Progenitor cell of endocrine pancreas (in vitro differentiated cells): ENCODE results near the gene PRMT2. TPM values are rescaled to one million over a fixed set of nuclear protein-coding genes. Genes with fewer than 3 reads are reported as not detected.
A peak's percentile ranks its signal among the peaks of the same experiment; 100 is the strongest.
"Not testable (repeated sequence)": the region's sequence is repeated elsewhere in the genome, so short reads cannot be mapped to it uniquely, and the experiment has no call there.

Source experiments
- DNase-seq: peaks from one replicate; pipeline ENCODE4 v3.0.0; 2021; ENCODE audit warnings: low spot score; ENCODE audit not compliant: unreplicated experiment
- H3K27ac Mint-ChIP-seq: 2 replicates; pipeline ENCODE4 v1.8.0; 2021; ENCODE audit warnings: mild to moderate bottlenecking, moderate library complexity, mixed read lengths
- H3K27me3 Mint-ChIP-seq: 2 replicates; pipeline ENCODE4 v1.8.0; 2021; ENCODE audit warnings: mixed read lengths
- H3K36me3 Mint-ChIP-seq: 2 replicates; pipeline ENCODE4 v1.8.0; 2022; ENCODE audit warnings: mixed read lengths; ENCODE audit not compliant: insufficient read depth
- H3K4me1 Mint-ChIP-seq: 2 replicates; pipeline ENCODE4 v1.8.0; 2021; ENCODE audit warnings: low read depth, mixed read lengths
- H3K4me3 Mint-ChIP-seq: 2 replicates; pipeline ENCODE4 v1.8.0; 2021; ENCODE audit warnings: low read depth, mild to moderate bottlenecking, moderate library complexity, mixed read lengths
- H3K9me3 Mint-ChIP-seq: 2 replicates; pipeline ENCODE4 v1.8.0; 2021; ENCODE audit warnings: low read depth, mixed read lengths
- total RNA-seq: library from RNA; stranded (reverse); gene quantifications from 2 replicates; pipeline ENCODE4 v1.2.1, GENCODE V29; 2021
- TF ChIP-seq, protein P1 (sequence below): fragments of 200-600 bp; sonication (generic); IDR thresholded peaks from one replicate; pipeline ENCODE4 v1.5.0; 2021; ENCODE audit warnings: antibody characterized with exemption, mild to moderate bottlenecking; ENCODE audit not compliant: unreplicated experiment

PRMT2 gene
- total RNA-seq, 1 donor from 2014 or later = 94.1 TPM

DNA sequence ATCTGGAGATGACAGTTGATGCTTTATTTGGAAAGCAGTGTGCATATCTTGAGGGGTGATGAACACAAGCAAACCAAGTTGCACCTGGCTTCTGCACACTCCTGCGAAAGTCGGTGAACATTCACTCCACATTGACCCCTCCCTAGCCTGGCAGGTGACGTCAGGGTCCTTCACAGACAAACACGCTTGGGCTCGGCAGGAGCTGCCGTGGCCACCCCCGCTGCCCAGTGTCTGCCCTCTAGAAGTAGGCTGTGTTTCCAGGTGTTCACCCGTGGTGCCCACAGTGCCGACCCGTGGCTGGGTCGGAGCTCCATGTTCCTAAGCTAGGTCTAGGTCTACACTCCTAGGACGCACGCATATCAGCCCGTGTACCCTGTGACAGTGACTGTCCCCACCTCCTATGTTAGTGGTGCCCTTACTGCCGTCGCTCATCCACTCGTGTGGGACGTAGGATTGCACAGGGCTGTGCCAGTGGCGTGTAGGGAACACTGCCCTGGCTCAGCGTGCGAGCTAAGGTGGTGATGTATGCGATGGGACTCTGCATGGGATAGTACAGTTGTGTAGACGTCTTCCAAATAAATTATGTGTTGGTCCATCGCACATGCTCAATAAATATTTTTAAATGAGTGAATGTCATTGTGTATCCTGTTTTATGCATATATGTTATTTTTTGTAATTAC lies 29.0 kb downstream of the PRMT2 start:
- TF ChIP-seq, protein P1, sequence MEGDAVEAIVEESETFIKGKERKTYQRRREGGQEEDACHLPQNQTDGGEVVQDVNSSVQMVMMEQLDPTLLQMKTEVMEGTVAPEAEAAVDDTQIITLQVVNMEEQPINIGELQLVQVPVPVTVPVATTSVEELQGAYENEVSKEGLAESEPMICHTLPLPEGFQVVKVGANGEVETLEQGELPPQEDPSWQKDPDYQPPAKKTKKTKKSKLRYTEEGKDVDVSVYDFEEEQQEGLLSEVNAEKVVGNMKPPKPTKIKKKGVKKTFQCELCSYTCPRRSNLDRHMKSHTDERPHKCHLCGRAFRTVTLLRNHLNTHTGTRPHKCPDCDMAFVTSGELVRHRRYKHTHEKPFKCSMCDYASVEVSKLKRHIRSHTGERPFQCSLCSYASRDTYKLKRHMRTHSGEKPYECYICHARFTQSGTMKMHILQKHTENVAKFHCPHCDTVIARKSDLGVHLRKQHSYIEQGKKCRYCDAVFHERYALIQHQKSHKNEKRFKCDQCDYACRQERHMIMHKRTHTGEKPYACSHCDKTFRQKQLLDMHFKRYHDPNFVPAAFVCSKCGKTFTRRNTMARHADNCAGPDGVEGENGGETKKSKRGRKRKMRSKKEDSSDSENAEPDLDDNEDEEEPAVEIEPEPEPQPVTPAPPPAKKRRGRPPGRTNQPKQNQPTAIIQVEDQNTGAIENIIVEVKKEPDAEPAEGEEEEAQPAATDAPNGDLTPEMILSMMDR = no peak
- H3K9me3 Mint-ChIP-seq = no peaks in the 10 kb centered on the region
- H3K36me3 Mint-ChIP-seq = peaks cover 16% of the 10 kb centered on the region
- H3K4me1 Mint-ChIP-seq = peaks cover 2% of the 10 kb centered on the region
- H3K4me3 Mint-ChIP-seq = no peak overlapping the region
- no peak for DNase-seq
- H3K27ac Mint-ChIP-seq = no peak overlapping the region
- H3K27me3 Mint-ChIP-seq = peaks cover 7% of the 10 kb centered on the region

DNA sequence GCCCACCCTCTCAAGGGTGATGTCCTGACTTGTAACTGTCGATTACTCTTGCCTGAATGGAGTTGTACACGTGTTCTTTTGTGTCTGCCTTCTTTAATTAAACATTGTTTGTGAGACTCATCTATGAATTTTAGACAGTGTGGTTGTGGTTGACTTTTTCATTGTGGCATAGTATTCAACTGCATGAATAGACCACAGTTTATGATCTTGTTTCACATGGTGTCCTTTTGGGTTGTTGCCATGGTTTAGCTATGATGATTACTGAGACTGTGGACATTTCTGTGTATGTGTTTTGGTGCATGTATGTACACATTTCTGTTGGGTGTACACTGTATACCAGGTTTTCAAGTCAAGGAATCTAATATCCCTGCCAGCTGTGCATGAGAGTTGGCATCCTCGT lies 30.1 kb downstream of the PRMT2 start:
- TF ChIP-seq, protein P1 = no peak
- no peak for DNase-seq
- no peaks in the 10 kb centered on the region for H3K9me3 Mint-ChIP-seq
- peaks cover 18% of the 10 kb centered on the region for H3K27me3 Mint-ChIP-seq
- H3K36me3 Mint-ChIP-seq = peaks cover 15% of the 10 kb centered on the region
- no peak overlapping the region for H3K27ac Mint-ChIP-seq
- peaks cover 2% of the 10 kb centered on the region for H3K4me1 Mint-ChIP-seq
- no peak overlapping the region for H3K4me3 Mint-ChIP-seq

DNA sequence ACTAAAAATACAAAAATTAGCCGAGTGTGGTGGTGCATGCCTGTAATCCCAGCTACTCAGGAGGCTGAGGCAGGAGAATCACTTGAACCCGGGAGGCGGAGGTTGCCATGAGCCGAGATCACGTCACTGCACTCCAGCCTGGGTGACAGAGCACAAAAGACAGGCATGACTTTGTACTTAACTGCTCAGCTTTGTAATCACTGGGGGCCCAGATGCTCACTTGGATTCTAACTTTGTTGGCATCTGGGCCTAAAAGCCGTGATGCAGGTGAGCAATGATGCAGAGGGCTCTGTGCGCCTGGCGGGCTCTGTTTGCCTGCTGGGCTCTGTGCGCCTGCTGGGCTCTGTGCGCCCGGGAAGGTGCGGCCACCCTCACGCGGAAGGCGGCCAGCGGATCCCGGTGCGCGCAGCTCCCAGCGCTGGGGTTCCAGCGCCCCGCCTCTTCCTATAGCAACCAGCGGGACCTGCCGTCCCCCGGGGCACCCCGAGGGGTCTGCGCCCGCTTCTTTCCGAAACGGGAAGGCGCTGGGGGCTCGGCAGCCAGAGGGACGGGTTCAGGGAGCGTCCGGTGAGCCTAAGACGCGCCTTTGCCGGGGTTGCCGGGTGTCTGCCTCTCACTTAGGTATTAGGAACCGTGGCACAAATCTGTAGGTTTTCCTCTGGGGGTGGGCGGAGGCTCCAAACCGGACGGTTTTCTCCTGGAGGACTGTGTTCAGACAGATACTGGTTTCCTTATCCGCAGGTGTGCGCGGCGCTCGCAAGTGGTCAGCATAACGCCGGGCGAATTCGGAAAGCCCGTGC lies 31.7 kb downstream of the PRMT2 start:
- peaks cover 11% of the 10 kb centered on the region for H3K36me3 Mint-ChIP-seq
- H3K27ac Mint-ChIP-seq = no peak overlapping the region
- DNase-seq = no peak
- H3K9me3 Mint-ChIP-seq = no peaks in the 10 kb centered on the region
- peak overlapping the region; percentile 75 for H3K4me3 Mint-ChIP-seq
- peaks cover 32% of the 10 kb centered on the region for H3K27me3 Mint-ChIP-seq
- TF ChIP-seq, protein P1 = no peak
- peaks cover 2% of the 10 kb centered on the region for H3K4me1 Mint-ChIP-seq

DNA sequence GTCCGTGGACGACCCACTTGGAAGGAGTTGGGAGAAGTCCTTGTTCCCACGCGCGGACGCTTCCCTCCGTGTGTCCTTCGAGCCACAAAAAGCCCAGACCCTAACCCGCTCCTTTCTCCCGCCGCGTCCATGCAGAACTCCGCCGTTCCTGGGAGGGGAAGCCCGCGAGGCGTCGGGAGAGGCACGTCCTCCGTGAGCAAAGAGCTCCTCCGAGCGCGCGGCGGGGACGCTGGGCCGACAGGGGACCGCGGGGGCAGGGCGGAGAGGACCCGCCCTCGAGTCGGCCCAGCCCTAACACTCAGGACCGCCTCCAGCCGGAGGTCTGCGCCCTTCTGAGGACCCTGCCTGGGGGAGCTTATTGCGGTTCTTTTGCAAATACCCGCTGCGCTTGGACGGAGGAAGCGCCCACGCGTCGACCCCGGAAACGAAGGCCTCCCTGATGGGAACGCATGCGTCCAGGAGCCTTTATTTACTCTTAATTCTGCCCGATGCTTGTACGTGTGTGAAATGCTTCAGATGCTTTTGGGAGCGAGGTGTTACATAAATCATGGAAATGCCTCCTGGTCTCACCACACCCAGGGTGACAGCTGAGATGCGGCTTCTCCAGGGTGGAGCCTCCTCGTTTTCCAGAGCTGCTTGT lies 32.4 kb downstream of the PRMT2 start:
- Mint-ChIP-seq H3K4me3 (peak overlapping the region; percentile 75), H3K27me3 (peaks cover 32% of the 10 kb centered on the region), H3K9me3 (no peaks in the 10 kb centered on the region), H3K4me1 (peaks cover 2% of the 10 kb centered on the region), H3K27ac (no peak overlapping the region), H3K36me3 (peaks cover 10% of the 10 kb centered on the region)
- DNase-seq = no peak
- TF ChIP-seq, protein P1 = no peak

DNA sequence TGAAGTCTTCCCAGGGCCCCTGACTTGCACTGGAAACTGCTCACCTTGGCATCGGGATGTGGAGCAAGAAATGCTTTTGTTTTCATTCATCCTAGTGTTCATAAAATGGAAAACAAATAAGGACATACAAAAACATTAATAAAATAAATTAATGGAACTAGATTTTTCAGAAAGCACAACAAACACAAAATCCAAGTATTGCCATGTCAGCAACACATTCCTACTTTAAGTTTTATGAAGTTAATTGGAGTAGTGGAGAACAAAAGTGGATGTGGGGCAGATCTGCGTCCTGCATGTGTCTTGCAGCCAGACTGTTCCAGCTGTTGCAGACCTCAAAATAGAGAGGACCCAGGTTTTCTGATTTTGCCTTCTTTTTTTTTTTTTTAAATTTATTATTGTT lies 32.9 kb downstream of the PRMT2 start:
- no peaks in the 10 kb centered on the region for H3K9me3 Mint-ChIP-seq
- H3K4me1 Mint-ChIP-seq = peaks cover 2% of the 10 kb centered on the region
- peaks cover 8% of the 10 kb centered on the region for H3K36me3 Mint-ChIP-seq
- TF ChIP-seq, protein P1 = no peak
- DNase-seq = no peak
- peaks cover 34% of the 10 kb centered on the region for H3K27me3 Mint-ChIP-seq
- H3K27ac Mint-ChIP-seq = no peak overlapping the region
- H3K4me3 Mint-ChIP-seq = peak overlapping the region; percentile 75

DNA sequence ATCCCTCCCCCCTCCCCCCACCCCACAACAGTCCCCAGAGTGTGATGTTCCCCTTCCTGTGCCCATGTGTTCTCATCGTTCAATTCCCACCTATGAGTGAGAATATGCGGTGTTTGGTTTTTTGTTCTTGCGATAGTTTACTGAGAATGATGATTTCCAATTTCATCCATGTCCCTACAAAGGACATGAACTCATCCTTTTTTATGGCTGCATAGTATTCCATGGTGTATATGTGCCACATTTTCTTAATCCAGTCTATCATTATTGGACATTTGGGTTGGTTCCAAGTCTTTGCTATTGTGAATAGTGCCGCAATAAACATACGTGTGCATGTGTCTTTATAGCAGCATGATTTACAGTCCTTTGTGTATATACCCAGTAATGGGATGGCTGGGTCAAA lies 33.4 kb downstream of the PRMT2 start:
- H3K9me3 Mint-ChIP-seq, H3K4me3 Mint-ChIP-seq, H3K27ac Mint-ChIP-seq, H3K4me1 Mint-ChIP-seq, H3K36me3 Mint-ChIP-seq, DNase-seq: not testable (repeated sequence)
- peaks cover 34% of the 10 kb centered on the region for H3K27me3 Mint-ChIP-seq
